NCI-H1694 (cell line): ENCODE results near the gene FCGR2B.
A peak's percentile ranks its signal among the peaks of the same experiment; 100 is the strongest.
"Not testable (repeated sequence)": the region's sequence is repeated elsewhere in the genome, so short reads cannot be mapped to it uniquely, and the experiment has no call there.

ENCODE experiments used
- DNase-seq: peaks from one replicate; lab custom pipeline; 2025; lab: John Stamatoyannopoulos, UW

The FCGR2B gene

GRCh38 chr1:161662684-161663339, at the start of gene FCGR2B:
TSS of gene FCGR2B (plus strand) at chr1:161663143. CDS start at chr1:161663242, 99 bp downstream.
- DNase-seq: not testable (repeated sequence)

GRCh38 chr1:161616417-161616816, 46.5 kb upstream of the FCGR2B start:
- not testable (repeated sequence) for DNase-seq

DNA sequence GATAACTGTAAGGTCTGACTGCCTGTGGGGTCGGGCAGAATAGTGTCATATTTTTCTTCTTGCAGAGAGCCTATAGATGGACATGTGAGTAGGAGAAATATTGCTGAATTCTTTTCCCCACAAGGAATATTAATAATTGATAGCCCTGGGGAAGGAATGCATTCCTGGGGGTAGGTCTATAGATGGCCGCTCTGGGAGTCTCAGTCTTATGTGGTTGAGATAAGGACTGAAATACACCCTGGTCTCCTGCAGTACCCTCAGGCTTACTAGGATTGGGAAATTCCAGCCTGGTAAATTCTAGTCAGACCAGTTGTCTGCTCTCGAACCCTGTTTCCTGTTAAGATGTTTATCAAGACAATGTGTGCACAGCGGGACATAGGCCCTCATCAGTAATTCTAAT, 44.4 kb upstream of the FCGR2B start:
- not testable (repeated sequence) for DNase-seq

DNA sequence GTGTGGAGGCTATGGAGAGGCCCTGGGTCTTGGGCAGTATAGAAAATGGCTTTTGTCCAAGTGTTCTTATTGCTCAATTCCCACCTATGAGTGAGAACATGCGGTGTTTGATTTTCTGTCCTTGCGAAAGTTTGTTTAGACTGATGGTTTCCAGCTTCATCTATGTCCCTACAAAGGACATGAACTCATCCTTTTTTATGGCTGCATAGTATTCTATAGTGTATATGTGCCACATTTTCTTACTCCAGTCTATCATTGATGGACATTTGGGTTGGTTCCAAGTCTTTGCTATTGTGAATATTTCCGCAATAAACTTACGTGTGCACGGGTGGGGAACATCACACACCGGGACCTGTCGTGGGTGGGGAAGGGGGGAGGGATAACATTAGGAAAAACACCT, 42.5 kb upstream of the FCGR2B start:
- DNase-seq: not testable (repeated sequence)

- peak; percentile 74 for DNase-seq
Observed at GRCh38 chr1:161621181-161622000, 41.6 kb upstream of the FCGR2B start.

DNA sequence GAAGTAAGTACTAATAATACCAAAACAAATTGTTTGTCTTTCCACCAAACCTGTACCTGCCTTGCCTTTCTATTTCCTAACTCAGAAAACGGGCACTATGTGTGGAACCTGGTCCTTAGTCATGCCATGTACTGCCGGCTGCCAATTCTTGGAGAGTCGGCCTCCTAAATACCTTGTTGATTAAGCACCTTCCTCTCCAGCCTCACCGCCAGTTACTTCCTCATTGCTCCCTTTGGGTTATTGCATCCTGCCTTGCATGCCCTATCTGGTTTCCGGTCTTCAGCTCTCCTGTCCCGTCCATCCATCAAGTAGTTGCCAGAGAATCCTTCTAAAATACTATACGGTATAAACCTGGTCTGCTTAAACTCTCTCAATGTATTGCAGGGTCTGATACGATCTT, 40.9 kb upstream of the FCGR2B start:
- DNase-seq: not testable (repeated sequence)

GRCh38 chr1:161623401-161624051, 39.4 kb upstream of the FCGR2B start:
- not testable (repeated sequence) for DNase-seq

DNA sequence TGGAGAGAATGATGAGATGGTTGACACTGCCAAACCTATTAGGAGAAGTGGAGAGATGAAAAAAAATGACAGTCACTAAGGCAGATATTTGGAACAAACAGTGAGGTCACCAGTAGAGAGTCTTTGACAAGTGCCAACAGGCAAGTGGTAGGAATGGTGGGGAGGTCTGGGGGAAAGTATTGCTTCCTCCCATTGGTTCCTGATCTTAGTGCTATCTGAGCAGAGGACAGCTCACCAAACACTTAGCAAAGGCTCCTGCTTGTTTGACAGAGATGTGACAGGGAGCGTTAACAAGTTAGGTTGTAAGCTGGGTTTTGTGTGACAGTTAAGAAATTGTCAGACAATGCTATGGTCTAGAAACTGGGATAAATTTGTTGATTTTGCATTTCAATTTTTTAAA, 38.3 kb upstream of the FCGR2B start:
- not testable (repeated sequence) for DNase-seq

DNA sequence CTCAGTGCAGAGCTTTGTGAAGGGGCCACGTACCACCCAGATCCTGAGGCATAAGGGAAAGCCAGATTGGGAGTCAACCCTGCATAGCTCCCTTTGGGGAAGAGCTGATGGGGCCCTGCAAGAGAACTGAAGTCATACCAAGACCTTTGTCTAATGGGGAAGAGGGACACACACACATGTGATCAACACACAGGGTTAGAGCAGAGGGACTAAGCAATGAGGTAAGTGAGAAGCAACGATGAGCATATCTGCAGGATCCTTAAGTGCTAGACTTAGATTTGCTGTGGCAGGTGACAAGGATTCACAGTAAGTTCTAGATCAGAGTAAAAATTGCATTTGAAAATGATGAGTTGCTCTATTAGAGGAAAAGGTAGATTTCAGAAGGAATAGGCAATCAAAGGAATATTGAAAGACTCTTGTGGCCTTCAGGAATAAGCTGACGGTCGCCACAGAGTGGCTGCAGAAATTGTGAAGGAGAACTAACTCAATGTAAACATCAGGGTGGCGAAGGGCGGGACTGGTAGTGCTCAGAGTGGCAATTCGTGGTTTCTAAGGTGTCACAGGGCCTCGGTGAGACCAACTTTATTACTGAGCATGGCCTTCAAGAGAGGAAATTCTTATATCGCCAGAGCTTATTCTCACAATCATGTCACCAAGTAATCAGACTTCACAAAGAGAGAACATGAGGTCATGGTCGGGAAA, 36.3 kb upstream of the FCGR2B start:
- not testable (repeated sequence) for DNase-seq

GRCh38 chr1:161630128-161630742, 32.7 kb upstream of the FCGR2B start:
- not testable (repeated sequence) for DNase-seq

- DNase-seq: no peak
Observed at GRCh38 chr1:161631076-161631475, 31.9 kb upstream of the FCGR2B start, which contains the start of gene FCGR3B. TSS of gene FCGR3B (minus strand) at chr1:161631176. CDS start at chr1:161631094, 82 bp downstream.

- not testable (repeated sequence) for DNase-seq
Observed at GRCh38 chr1:161634993-161635392, 27.9 kb upstream of the FCGR2B start.

DNA sequence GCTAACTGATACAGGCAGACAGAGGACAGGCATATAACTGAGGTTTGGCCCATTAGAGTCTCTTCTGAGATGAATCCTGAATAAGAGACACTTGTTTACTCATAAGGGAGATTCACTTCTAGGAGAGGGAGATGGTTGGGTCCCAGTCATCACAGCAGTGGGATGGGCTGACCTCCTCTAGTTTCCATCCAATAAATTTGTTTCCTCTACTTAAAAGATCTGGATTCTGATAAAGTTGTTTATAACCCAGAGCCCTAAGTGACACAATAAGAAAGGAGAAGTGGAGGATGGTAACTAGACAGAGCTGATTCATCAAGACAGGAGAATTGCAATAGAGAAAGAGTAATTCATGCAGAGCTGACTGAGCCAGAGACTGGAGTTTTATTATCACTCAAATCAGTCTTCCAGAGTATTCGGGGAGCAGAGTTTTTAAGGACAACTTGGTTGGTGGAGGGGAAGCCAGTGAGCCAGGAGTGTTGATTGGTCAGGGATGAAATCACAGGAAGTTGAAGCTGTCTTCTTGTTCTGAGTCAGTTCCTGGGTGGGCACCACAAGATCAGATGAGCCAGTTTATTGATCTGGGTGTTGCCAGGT, 26.7 kb upstream of the FCGR2B start:
- not testable (repeated sequence) for DNase-seq

- not testable (repeated sequence) for DNase-seq
Observed at GRCh38 chr1:161636976-161637375, 26.0 kb upstream of the FCGR2B start.

GRCh38 chr1:161638251-161638993, 24.5 kb upstream of the FCGR2B start:
- DNase-seq: not testable (repeated sequence)

- not testable (repeated sequence) for DNase-seq
Observed at GRCh38 chr1:161639203-161639602, 23.7 kb upstream of the FCGR2B start.

DNA sequence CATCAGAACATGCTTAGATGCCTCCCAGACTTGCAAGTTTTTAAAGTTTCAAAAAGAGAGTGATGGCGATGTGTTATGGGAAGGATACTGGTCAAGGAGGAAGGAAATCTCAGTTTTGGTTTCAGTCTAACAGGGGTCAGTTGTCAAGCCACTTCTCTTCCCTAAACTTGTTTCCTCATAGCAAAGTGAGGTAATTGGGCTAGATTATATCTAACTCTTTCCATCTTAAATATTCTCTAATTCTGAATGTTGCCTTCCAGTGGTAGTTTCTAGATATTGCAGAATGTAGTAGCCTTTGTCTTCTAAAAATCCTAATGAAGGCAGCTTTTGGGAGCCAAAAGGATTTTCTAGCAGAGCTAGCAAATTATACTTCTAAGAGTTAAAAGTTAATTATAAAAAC, 20.2 kb upstream of the FCGR2B start:
- not testable (repeated sequence) for DNase-seq

GRCh38 chr1:161643481-161644208, 19.3 kb upstream of the FCGR2B start:
- DNase-seq: not testable (repeated sequence)

DNA sequence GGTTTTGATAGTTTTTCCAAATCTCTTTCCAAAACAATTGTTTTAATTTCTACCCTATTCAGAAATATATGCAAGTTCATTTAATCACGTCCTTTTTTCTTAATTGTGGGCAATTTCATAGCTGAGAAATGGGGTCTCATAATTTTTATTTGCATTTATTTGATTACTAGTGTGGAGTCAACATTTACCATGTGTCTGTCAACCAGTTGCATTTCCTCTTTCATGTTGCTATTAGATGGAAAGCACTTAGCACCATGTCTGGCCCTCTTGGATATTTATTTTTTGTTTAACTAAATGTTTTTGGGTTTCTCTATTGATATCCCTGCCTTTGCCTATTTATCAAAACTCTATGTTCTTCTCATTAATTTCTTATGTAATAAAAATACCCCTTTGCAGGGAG, 18.1 kb upstream of the FCGR2B start:
- DNase-seq: not testable (repeated sequence)
